K562 (cell line): ENCODE data around the gene USP32. TPM values are rescaled to one million over a fixed set of nuclear protein-coding genes. Genes with fewer than 3 reads are reported as not detected.
"Not testable (repeated sequence)": the region's sequence is repeated elsewhere in the genome, so short reads cannot be mapped to it uniquely, and the experiment has no call there.

ENCODE experiments used
- ATAC-seq: fragments of 200-7000 bp; cut with Tn5 transposase; 3 replicates; pipeline ENCODE4 v1.9.1; 2020; ENCODE audit warnings: moderate library complexity
- BruUV-seq: library from RNA; stranded (reverse); fragments of 400-500 nt; replicated peaks from 2 replicates; lab custom pipeline; 2021; lab: Mats Ljungman, UMichigan
- CTCF ChIA-PET: fragments of 300-600 bp; formaldehyde crosslinking; extraction: SDS; loops from one replicate; lab custom pipeline; 2021; ENCODE audit warnings: low intra/inter-chr PET ratio; lab: Yijun Ruan, JAX
- POLR2A ChIA-PET: fragments of 300-600, 350-650 bp; sonication (Branson Sonifier 250); formaldehyde crosslinking; extraction: SDS; loops from one replicate; lab custom pipeline; 2021; ENCODE audit warnings: antibody characterized with exemption, inconsistent platforms; lab: Yijun Ruan, JAX
- DNase-seq, 4 experiments: peaks; one replicate each; pipeline versions ENCODE4 v3.0.0 to v3.0.0-alpha.2; 2011 to 2018; ENCODE audit warnings: low spot score in 3 of 4, mixed read lengths in 3 of 4; ENCODE audit errors: extremely low read depth in 1 of 4
- FAIRE-seq: peaks from 2 replicates; lab custom pipeline; 2011; peaks lifted over from hg19 to GRCh38; lab: Jason Lieb, UNC
- H2AFZ ChIP-seq: 2 replicates; pipeline ENCODE4 v1.6.0; 2011; ENCODE audit warnings: low read depth, low read length, control low read depth, inconsistent platforms
- H3K27ac ChIP-seq: fragments of 200-600 bp; 3 replicates; pipeline ENCODE4 v1.8.0; 2011; ENCODE audit warnings: low read depth, mild to moderate bottlenecking, control low read depth, inconsistent platforms, low read length, moderate library complexity, mixed read lengths; ENCODE audit errors: extremely low read depth
- H3K27me3 ChIP-seq, 2 experiments: fragments of 300-600 bp in 1 of 2; 2 replicates in 1 of 2; 3 replicates in 1 of 2; pipeline versions ENCODE4 v1.6.0 to v1.8.0; 2011; ENCODE audit warnings: inconsistent platforms in 2 of 2, low read length in 2 of 2, mild to moderate bottlenecking in 1 of 2, mixed read lengths in 1 of 2, moderate library complexity in 1 of 2; ENCODE audit not compliant: control insufficient read depth in 2 of 2, insufficient read depth in 2 of 2
- H3K36me3 ChIP-seq: fragments of 300-600 bp; 3 replicates; pipeline ENCODE4 v1.8.0; 2011; ENCODE audit warnings: mild to moderate bottlenecking, low read length, inconsistent platforms; ENCODE audit not compliant: control insufficient read depth, insufficient read depth
- H3K4me1 ChIP-seq, 2 experiments: fragments of 200-600 bp in 1 of 2; replicated peaks in 1 of 2; 2 replicates in 1 of 2; 3 replicates in 1 of 2; pipeline versions ENCODE4 v1.5.1 to v1.8.0; 2011; ENCODE audit warnings: inconsistent platforms in 2 of 2, low read length in 2 of 2, mild to moderate bottlenecking in 1 of 2, mixed read lengths in 1 of 2, moderate library complexity in 1 of 2; ENCODE audit not compliant: control insufficient read depth in 2 of 2, insufficient read depth in 2 of 2
- H3K4me2 ChIP-seq: 2 replicates; pipeline ENCODE4 v1.6.1; 2011; ENCODE audit warnings: low read length, control low read depth, inconsistent platforms, mixed read lengths; ENCODE audit not compliant: insufficient read depth
- H3K4me3 ChIP-seq: fragments of 200-600 bp; sonication (generic), shearing (Covaris generic); 2 replicates; pipeline ENCODE4 v1.5.1; 2016; ENCODE audit warnings: control low read depth, inconsistent platforms
- H3K79me2 ChIP-seq: fragments of 200-600 bp; 3 replicates; pipeline ENCODE4 v1.8.0; 2011; ENCODE audit warnings: low read length, inconsistent platforms; ENCODE audit not compliant: control insufficient read depth, insufficient read depth
- H3K9ac ChIP-seq, 2 experiments: 2 replicates each; pipeline versions ENCODE4 v1.6.0 to v1.6.1; 2011; ENCODE audit warnings: low read depth in 2 of 2, low read length in 2 of 2, control low read depth in 1 of 2, inconsistent platforms in 1 of 2, mild to moderate bottlenecking in 1 of 2, mixed read lengths in 1 of 2; ENCODE audit not compliant: insufficient read depth in 1 of 2
- H3K9me1 ChIP-seq: one replicate; pipeline ENCODE4 v1.6.0; 2011; ENCODE audit warnings: inconsistent platforms, mild to moderate bottlenecking, low read length, moderate library complexity; ENCODE audit not compliant: control insufficient read depth, insufficient read depth
- H3K9me3 ChIP-seq: replicated peaks from 2 replicates; pipeline ENCODE4 v1.5.1; 2011; ENCODE audit warnings: low read depth, low read length, inconsistent platforms; ENCODE audit not compliant: control insufficient read depth, insufficient read depth
- H4K20me1 ChIP-seq: replicated peaks from 2 replicates; pipeline ENCODE4 v1.6.1; 2011; ENCODE audit warnings: low read length, inconsistent platforms, mixed read lengths; ENCODE audit not compliant: control insufficient read depth, insufficient read depth
- HEY1 ChIP-seq: fragments of 250-450 bp; sonication (Bioruptor Pico); IDR thresholded peaks from 2 replicates; pipeline ENCODE4 v1.5.0; 2020; ENCODE audit warnings: mild to moderate bottlenecking, moderate library complexity, borderline replicate concordance
- PURB ChIP-seq: sonication (generic); formaldehyde crosslinking; IDR thresholded peaks from 2 replicates; pipeline ENCODE4 v1.9.0; 2021; ENCODE audit warnings: low read depth, mild to moderate bottlenecking, missing genetic modification reagents
- ZBTB11 ChIP-seq, 3 experiments: fragments of 200-800 bp in 1 of 3; fragments of 250-450 bp in 1 of 3; fragments of 450-650 bp in 1 of 3; sonication (Bioruptor Pico) in 1 of 3; sonication (Bioruptor generic) in 1 of 3; formaldehyde crosslinking in 1 of 3; IDR thresholded peaks; 2 replicates each; pipeline versions ENCODE4 v1.6.1 to v1.8.0; 2016 to 2022; ENCODE audit warnings: mild to moderate bottlenecking in 2 of 3, missing genetic modification characterization in 2 of 3, missing compliant biosample characterization in 1 of 3, moderate library complexity in 1 of 3
- ZBTB33 ChIP-seq: sonication (generic); formaldehyde crosslinking; IDR thresholded peaks from 2 replicates; pipeline ENCODE4 v1.8.1; 2023; ENCODE audit warnings: mild to moderate bottlenecking, missing genetic modification reagents
- ZC3H11A ChIP-seq: IDR thresholded peaks from 2 replicates; pipeline ENCODE4 v1.6.1; 2012; ENCODE audit warnings: low read depth, low read length, improper control_type of control experiment
- WGBS: fragments of 100-300 bp; shearing (Covaris generic); methylation state at CpG from one replicate; pipeline ENCODE4 v1.1.6; 2016; ENCODE audit warnings: low coverage, mixed read lengths; ENCODE audit not compliant: insufficient coverage; ENCODE audit errors: missing lambda C conversion rate; 5-methylcytosine and 5-hydroxymethylcytosine counted together
- in situ Hi-C: fragments of 300-500 bp; cut with MboI; formaldehyde crosslinking; loops from 4 replicates; pipeline ENCODE4 v1.15.0; 2018; ENCODE audit warnings: inconsistent platforms, mixed read lengths
- intact Hi-C: fragments of 100-400 bp; cut with micrococcal nuclease; formaldehyde crosslinking; loops from 2 replicates; pipeline ENCODE4 v1.14.2; 2022
- polyA plus RNA-seq, 8 experiments: library from polyadenylated mRNA; depleted of rRNA in 4 of 8; stranded (reverse) in 5 of 8; unstranded in 3 of 8; fragments of >200 nt; fragmentation: Nextera tagmentation in 2 of 8; fragmentation: Illumina TruSeq in 1 of 8; extraction: Ambion mirVana in 2 of 8; extraction: Trizol in 1 of 8; gene quantifications; 2 replicates each; pipeline versions ENCODE4 v1.2.1 to v1.2.3, GENCODE V29; 2011 to 2014; ENCODE audit warnings: inconsistent platforms in 1 of 8, missing spikeins in 1 of 8
- total RNA-seq, 7 experiments: library from RNA; depleted of rRNA in 6 of 7; stranded (reverse); fragments of >200 nt in 6 of 7; fragmentation: Illumina TruSeq in 2 of 7; extraction: Trizol in 2 of 7; gene quantifications; 2 replicates each; pipeline versions ENCODE4 v1.2.1 to v1.2.3, GENCODE V29; 2011 to 2021; ENCODE audit warnings: low replicate concordance in 1 of 7
- TF ChIP-seq, protein P1 (sequence below): sonication (generic); formaldehyde crosslinking; IDR thresholded peaks from 2 replicates; pipeline ENCODE4 v1.8.1; 2023; ENCODE audit warnings: mild to moderate bottlenecking, missing genetic modification reagents

The USP32 gene
- total and polyA plus RNA-seq, 9 of the 15 experiments (the other 6 are each of a cell fraction or from before 2014, with no cell fraction given): 18.0 to 69.3 (median 47.1) TPM

- Histone ChIP-seq H2AFZ (no peak overlapping the region), H3K27ac (no peak overlapping the region), H3K4me1 (peaks cover 0 to 13% of the 10 kb centered on the region in 2 experiments; a peak in 2 of 5 replicates), H3K9me1 (no peaks in the 10 kb centered on the region), H3K79me2 (no peaks in the 10 kb centered on the region), H3K9ac (no peak overlapping the region), H3K4me3 (no peak overlapping the region), H3K4me2 (no peak overlapping the region), H3K36me3 (no peaks in the 10 kb centered on the region), H3K9me3 (no peaks in the 10 kb centered on the region), H3K27me3 (peaks cover 3 to 10% of the 10 kb centered on the region in 2 experiments; a peak in 3 of 5 replicates), H4K20me1 (no peaks in the 10 kb centered on the region)
- ChIA-PET CTCF (no interaction called here), POLR2A (no interaction called here)
- DNase-seq (no peak), FAIRE-seq (no peak), ATAC-seq (no peak)
- 72% methylated on average over 16 of the region's 66 CpGs for WGBS
- no TSS peak for BruUV-seq
- TF ChIP-seq ZBTB33 (CRISPR knock-in tag): peak; percentile 91; the same call in 1 of the 2 replicates
- no peak for TF ChIP-seq HEY1 (CRISPR knock-in tag)
- peak in 1 of 3 experiments; percentile 54; a peak in 1 of 6 replicates for TF ChIP-seq ZBTB11 (CRISPR knock-in tag; IDR thresholded peaks at IDR 0.05)
- no peak for TF ChIP-seq PURB (CRISPR knock-in tag)
- TF ChIP-seq ZC3H11A: no peak
- TF ChIP-seq, protein P1, sequence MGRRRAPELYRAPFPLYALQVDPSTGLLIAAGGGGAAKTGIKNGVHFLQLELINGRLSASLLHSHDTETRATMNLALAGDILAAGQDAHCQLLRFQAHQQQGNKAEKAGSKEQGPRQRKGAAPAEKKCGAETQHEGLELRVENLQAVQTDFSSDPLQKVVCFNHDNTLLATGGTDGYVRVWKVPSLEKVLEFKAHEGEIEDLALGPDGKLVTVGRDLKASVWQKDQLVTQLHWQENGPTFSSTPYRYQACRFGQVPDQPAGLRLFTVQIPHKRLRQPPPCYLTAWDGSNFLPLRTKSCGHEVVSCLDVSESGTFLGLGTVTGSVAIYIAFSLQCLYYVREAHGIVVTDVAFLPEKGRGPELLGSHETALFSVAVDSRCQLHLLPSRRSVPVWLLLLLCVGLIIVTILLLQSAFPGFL: no peak
- intact Hi-C loops: no loop called here
- in situ Hi-C loops: loop anchor here (10.0 kb wide), 1 partner anchor 277 kb away; the partner anchor contains the start of gene CA4
Observed at GRCh38 chr17:60421273-60422161, 29.6 kb upstream of the USP32 start.

DNA sequence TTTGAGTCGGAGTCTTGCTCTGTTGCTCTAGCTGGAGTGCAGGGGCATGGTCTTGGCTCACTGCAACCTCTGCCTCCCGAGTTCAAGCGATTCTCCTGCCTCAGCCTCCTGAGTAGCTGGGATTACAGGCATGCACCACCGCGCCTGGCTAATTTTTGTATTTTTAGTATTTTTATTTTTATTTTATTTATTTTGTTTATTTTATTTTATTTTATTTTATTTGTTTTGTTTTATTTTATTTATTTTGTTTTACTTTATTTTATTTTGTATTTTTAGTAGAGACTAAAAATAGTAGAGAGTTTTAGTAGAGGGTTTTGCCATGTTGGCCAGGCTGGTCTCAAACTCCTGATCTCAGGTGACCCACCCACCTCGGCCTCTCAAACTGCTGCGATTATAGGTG is 27.9 kb upstream of the USP32 start:
- intact Hi-C loops: not testable (repeated sequence)

More for the DNA sequence above, 27.9 kb upstream of the USP32 start:
- H3K27ac ChIP-seq, ATAC-seq, DNase-seq, CTCF ChIA-PET, H3K9ac ChIP-seq, H2AFZ ChIP-seq, BruUV-seq, FAIRE-seq, H3K27me3 ChIP-seq, H3K4me2 ChIP-seq, H4K20me1 ChIP-seq, POLR2A ChIA-PET, H3K36me3 ChIP-seq, H3K79me2 ChIP-seq, H3K9me1 ChIP-seq, H3K4me3 ChIP-seq, H3K9me3 ChIP-seq: not testable (repeated sequence)
- WGBS: 55% methylated on average over 7 of the region's 7 CpGs
- H3K4me1 ChIP-seq: peaks cover 0 to 13% of the 10 kb centered on the region in 2 experiments; a peak in 2 of 5 replicates
- in situ Hi-C loops: loop anchor here (10.0 kb wide), 1 partner anchor 275 kb away; the partner anchor contains the start of gene CA4
